Measurements from ENCODE around the gene TXNDC2. TPM values are rescaled to one million over a fixed set of nuclear protein-coding genes. Genes with fewer than 3 reads are reported as not detected.

Gene TXNDC2
- total and polyA plus RNA-seq, 4 donors, result 0.12 to 0.19 (median 0.16) TPM; not detected in 1

DNA sequence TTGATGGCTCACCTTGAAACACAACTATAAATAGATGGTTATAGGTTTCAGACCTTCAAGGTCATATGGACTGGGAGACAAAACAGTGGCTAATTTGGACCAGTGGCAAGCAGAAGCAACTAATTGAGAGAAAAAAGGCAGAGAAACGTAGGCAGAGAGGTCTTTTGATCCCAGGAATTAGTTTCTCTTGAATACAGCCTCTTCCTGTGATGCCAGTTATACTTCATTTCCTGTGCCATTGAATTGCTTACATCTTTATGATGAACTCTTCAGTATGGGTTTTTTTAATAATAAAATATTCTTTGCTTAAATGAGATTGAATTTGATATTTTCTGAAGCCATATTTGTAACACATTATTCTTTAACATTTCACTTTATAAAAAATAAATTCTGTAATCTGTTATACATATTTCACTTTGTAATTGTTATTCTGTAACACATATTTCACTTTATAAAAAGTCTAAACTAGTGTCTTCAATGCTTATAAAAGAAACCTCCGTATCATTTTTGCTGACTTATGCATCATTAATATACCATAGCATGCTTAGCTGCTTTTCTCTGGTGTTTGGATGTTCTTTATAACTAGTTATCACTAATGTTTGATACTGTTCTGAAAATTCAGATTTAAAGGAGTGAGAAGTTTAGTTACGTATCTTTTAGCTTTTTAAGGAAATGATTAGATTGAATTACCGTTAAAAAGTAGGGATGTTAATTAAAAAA lies 37.0 kb downstream of the TXNDC2 start:
- Histone ChIP-seq H3K4me1 (ENCODE audit: control insufficient read depth in 5 of 5, insufficient read depth in 5 of 5, low read length in 5 of 5) (peaks cover 4 to 35% (median 23%) of the 10 kb centered on the region in 5 donors), H3K27ac (ENCODE audit: low read depth in 1 of 2, low read length in 1 of 2) (no peak overlapping the region), H3K9me3 (ENCODE audit: control insufficient read depth in 4 of 4, insufficient read depth in 3 of 4, low read length in 3 of 4) (no peaks in the 10 kb centered on the region), H3K4me3 (no peak overlapping the region), H3K27me3 (ENCODE audit: control insufficient read depth in 3 of 3, insufficient read depth in 3 of 3, low read length in 2 of 3) (no peaks in the 10 kb centered on the region), H3K9ac (ENCODE audit: insufficient read depth in 1 of 2, low read length in 2 of 2) (no peak overlapping the region), H3K36me3 (ENCODE audit: control insufficient read depth in 4 of 4, insufficient read depth in 4 of 4, low read length in 4 of 4) (no peaks in the 10 kb centered on the region)
- WGBS, 2 donors, result 52% methylated on average over 4 of the region's 4 CpGs
- DNase-seq (no peak), ATAC-seq (ENCODE audit: insufficient read depth, low FRiP score) (no peak)
- no peak for TF ChIP-seq CTCF (IDR thresholded peaks at IDR 0.05; ENCODE audit: control extremely low read depth, extremely low read depth)

DNA sequence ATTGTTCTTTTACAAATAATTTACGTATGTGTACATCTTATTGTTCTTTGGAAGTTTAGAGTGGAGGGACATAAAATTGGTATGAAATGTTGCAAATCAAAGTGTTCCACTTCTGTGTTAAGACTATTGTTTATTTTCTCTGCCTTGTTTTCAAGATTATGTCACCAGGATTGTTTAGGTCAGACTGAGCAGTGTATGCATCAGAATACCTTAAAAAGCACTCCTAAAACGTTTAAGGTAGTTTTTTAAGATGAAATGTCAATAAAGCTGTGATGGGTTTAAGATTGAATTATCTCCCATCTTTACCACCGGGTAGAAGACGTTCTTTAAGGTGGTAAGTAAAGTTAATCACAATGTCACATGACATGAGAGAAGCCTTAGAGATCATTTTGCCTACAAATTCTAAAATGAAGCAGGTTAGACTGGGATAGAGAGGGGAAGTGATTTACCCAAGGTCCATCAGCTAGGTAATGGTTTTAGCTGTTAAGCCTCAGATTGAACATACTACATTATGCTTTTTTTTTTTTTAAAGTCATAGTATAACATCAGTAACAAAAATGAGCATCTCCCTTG lies 38.7 kb downstream of the TXNDC2 start:
- TF ChIP-seq CTCF (IDR thresholded peaks at IDR 0.05; ENCODE audit: control extremely low read depth, extremely low read depth), result no peak
- no peak for ATAC-seq (ENCODE audit: insufficient read depth, low FRiP score)
- Histone ChIP-seq H3K4me3 (no peak overlapping the region), H3K27me3 (ENCODE audit: control insufficient read depth in 3 of 3, insufficient read depth in 3 of 3, low read length in 2 of 3) (no peaks in the 10 kb centered on the region), H3K9ac (ENCODE audit: insufficient read depth in 1 of 2, low read length in 2 of 2) (no peak overlapping the region), H3K27ac (ENCODE audit: low read depth in 1 of 2, low read length in 1 of 2) (no peak overlapping the region), H3K36me3 (ENCODE audit: control insufficient read depth in 4 of 4, insufficient read depth in 4 of 4, low read length in 4 of 4) (no peaks in the 10 kb centered on the region), H3K4me1 (ENCODE audit: control insufficient read depth in 5 of 5, insufficient read depth in 5 of 5, low read length in 5 of 5) (peaks cover 3 to 35% (median 10%) of the 10 kb centered on the region in 5 donors), H3K9me3 (ENCODE audit: control insufficient read depth in 4 of 4, insufficient read depth in 3 of 4, low read length in 3 of 4) (no peaks in the 10 kb centered on the region)
- 40 to 56% methylated on average over 4 of the region's 4 CpGs for WGBS, 2 donors
- no peak for DNase-seq

DNA sequence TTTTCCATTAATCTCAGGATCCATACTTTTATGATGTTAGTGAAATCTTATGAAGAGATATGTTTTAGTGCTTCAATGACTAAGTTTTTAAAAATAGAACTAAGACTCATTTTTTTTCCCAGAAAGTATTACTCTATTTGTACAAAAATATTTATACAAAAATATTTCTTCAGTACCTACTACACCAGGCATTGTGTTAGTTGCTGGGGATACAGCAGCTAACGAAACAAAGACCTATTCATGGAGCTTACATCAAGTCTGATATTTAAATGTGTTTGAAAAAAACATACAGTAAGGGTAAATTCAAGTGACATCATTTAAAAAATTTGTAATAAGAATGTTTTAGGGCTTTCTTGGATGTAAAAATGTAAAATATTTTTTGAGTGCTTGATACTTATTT lies 39.6 kb downstream of the TXNDC2 start:
- Histone ChIP-seq H3K9ac (ENCODE audit: insufficient read depth in 1 of 2, low read length in 2 of 2) (no peak overlapping the region), H3K4me1 (ENCODE audit: control insufficient read depth in 5 of 5, insufficient read depth in 5 of 5, low read length in 5 of 5) (peaks cover 1 to 32% (median 6%) of the 10 kb centered on the region in 5 donors), H3K27ac (ENCODE audit: low read depth in 1 of 2, low read length in 1 of 2) (no peak overlapping the region), H3K36me3 (ENCODE audit: control insufficient read depth in 4 of 4, insufficient read depth in 4 of 4, low read length in 4 of 4) (no peaks in the 10 kb centered on the region), H3K27me3 (ENCODE audit: control insufficient read depth in 3 of 3, insufficient read depth in 3 of 3, low read length in 2 of 3) (no peaks in the 10 kb centered on the region), H3K4me3 (no peak overlapping the region), H3K9me3 (ENCODE audit: control insufficient read depth in 4 of 4, insufficient read depth in 3 of 4, low read length in 3 of 4) (no peaks in the 10 kb centered on the region)
- no peak for TF ChIP-seq CTCF (IDR thresholded peaks at IDR 0.05; ENCODE audit: control extremely low read depth, extremely low read depth)
- DNase-seq (no peak), ATAC-seq (ENCODE audit: insufficient read depth, low FRiP score) (no peak)
- WGBS, 2 donors, result 67% methylated on average over 1 of the region's 1 CpG
